ENCODE results near the gene YARS1. TPM values are rescaled to one million over a fixed set of nuclear protein-coding genes. Genes with fewer than 3 reads are reported as not detected.
A peak's percentile ranks its signal among the peaks of the same experiment; 100 is the strongest.

The YARS1 gene
- total RNA-seq, 1 donor from 2014 or later = 160 TPM

GRCh38 chr1:32761253-32761877, 55.8 kb downstream of the YARS1 start:
- Mint-ChIP-seq H3K4me1 (ENCODE audit: low read depth) (peaks cover 51% of the 10 kb centered on the region), H3K4me3 (ENCODE audit: unreplicated experiment) (no peak overlapping the region)
- no peak for DNase-seq (ENCODE audit: low spot score)

GRCh38 chr1:32759997-32760623, 57.0 kb downstream of the YARS1 start:
- Mint-ChIP-seq H3K36me3 (ENCODE audit: low read depth) (no peaks in the 10 kb centered on the region), H3K27me3 (ENCODE audit: low read depth) (no peaks in the 10 kb centered on the region), H3K4me3 (ENCODE audit: unreplicated experiment) (no peak overlapping the region), H3K27ac (ENCODE audit: unreplicated experiment) (peak overlapping the region; percentile 87), H3K4me1 (ENCODE audit: low read depth) (peaks cover 53% of the 10 kb centered on the region), H3K9me3 (ENCODE audit: low read depth) (no peaks in the 10 kb centered on the region)
- no peak for DNase-seq (ENCODE audit: low spot score)
- TF ChIP-seq, protein P1, sequence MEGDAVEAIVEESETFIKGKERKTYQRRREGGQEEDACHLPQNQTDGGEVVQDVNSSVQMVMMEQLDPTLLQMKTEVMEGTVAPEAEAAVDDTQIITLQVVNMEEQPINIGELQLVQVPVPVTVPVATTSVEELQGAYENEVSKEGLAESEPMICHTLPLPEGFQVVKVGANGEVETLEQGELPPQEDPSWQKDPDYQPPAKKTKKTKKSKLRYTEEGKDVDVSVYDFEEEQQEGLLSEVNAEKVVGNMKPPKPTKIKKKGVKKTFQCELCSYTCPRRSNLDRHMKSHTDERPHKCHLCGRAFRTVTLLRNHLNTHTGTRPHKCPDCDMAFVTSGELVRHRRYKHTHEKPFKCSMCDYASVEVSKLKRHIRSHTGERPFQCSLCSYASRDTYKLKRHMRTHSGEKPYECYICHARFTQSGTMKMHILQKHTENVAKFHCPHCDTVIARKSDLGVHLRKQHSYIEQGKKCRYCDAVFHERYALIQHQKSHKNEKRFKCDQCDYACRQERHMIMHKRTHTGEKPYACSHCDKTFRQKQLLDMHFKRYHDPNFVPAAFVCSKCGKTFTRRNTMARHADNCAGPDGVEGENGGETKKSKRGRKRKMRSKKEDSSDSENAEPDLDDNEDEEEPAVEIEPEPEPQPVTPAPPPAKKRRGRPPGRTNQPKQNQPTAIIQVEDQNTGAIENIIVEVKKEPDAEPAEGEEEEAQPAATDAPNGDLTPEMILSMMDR (IDR thresholded peaks at IDR 0.05) = no peak

More at GRCh38 chr1:32761253-32761877, 55.8 kb downstream of the YARS1 start:
- TF ChIP-seq, protein P1 (IDR thresholded peaks at IDR 0.05) = no peak
- Mint-ChIP-seq H3K27ac (ENCODE audit: unreplicated experiment) (peak overlapping the region; percentile 87), H3K36me3 (ENCODE audit: low read depth) (no peaks in the 10 kb centered on the region), H3K9me3 (ENCODE audit: low read depth) (no peaks in the 10 kb centered on the region), H3K27me3 (ENCODE audit: low read depth) (no peaks in the 10 kb centered on the region)

GRCh38 chr1:32759521-32759981, 57.6 kb downstream of the YARS1 start:
- no peaks in the 10 kb centered on the region for H3K27me3 Mint-ChIP-seq (ENCODE audit: low read depth)
- H3K4me1 Mint-ChIP-seq (ENCODE audit: low read depth) = peaks cover 52% of the 10 kb centered on the region
- H3K36me3 Mint-ChIP-seq (ENCODE audit: low read depth) = no peaks in the 10 kb centered on the region
- H3K9me3 Mint-ChIP-seq (ENCODE audit: low read depth) = no peaks in the 10 kb centered on the region
- DNase-seq (ENCODE audit: low spot score) = no peak
- H3K27ac Mint-ChIP-seq (ENCODE audit: unreplicated experiment) = peak overlapping the region; percentile 87
- TF ChIP-seq, protein P1 (IDR thresholded peaks at IDR 0.05) = no peak
- no peak overlapping the region for H3K4me3 Mint-ChIP-seq (ENCODE audit: unreplicated experiment)

DNA sequence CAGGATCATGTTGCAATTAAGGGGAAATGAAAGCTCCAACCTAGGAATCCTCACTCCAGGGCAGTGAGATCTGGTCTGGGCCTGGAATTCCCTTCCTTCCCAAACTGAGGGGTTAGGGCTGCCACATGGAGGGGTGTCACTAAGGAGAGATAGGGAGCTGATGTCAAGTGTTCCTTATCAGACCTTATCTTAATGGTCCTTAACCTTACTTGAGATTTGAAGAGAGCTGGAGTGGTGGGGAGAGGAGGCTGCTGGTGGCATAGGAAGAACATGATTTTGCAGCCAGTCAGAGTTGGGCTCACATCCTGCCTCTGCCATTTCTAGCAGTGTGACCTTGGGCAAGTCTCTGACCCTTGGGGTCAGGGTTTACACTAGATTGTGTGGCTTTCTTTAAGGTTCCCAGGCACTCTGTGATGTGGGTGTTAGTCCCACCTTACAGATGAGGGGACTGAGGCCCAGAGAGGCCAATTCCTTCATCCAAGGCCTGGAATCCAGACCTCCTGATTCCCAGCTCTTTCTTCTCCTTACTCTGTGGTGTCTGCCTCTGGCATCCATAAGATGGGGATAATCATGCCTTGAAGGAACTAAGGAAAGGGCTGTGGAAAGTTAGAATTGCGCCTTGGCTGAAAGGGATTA, 58.2 kb downstream of the YARS1 start:
- Mint-ChIP-seq H3K4me1 (ENCODE audit: low read depth) (peaks cover 56% of the 10 kb centered on the region), H3K27ac (ENCODE audit: unreplicated experiment) (peak overlapping the region; percentile 55), H3K27me3 (ENCODE audit: low read depth) (no peaks in the 10 kb centered on the region), H3K9me3 (ENCODE audit: low read depth) (no peaks in the 10 kb centered on the region), H3K36me3 (ENCODE audit: low read depth) (no peaks in the 10 kb centered on the region), H3K4me3 (ENCODE audit: unreplicated experiment) (no peak overlapping the region)
- TF ChIP-seq, protein P1 (IDR thresholded peaks at IDR 0.05) = no peak
- no peak for DNase-seq (ENCODE audit: low spot score)

DNA sequence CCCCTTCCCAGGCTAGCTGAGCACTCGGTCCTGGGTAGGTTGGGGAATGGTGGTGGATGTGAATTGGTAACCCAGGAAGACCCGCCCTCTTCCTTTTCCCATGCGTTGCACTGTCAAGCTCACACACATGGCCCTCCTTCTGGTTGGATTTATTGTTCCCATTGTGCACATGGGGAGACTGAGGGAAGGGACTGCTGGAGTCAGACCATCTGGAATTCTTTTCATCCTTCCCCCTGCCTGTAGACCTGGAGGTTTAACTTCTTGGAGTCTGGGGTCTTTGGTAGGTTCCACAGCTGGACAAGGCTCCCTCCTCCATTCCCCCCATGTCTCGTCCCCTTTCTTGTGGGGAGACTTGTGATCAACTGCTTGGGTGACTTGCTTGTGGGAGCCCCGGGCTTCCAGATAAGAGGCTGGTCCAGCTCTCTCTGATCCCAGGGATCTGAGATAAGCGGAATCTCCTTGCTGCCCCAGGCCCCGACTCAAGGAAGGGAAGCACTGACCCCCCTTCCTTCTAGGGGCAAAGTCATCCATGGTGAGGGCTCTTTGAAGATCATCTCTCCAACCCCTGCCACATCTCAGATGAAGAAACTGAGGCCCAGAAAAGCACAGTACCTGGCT, 58.9 kb downstream of the YARS1 start:
- DNase-seq (ENCODE audit: low spot score) = no peak
- peaks cover 55% of the 10 kb centered on the region for H3K4me1 Mint-ChIP-seq (ENCODE audit: low read depth)

More for the DNA sequence above, 58.9 kb downstream of the YARS1 start:
- Mint-ChIP-seq H3K4me3 (ENCODE audit: unreplicated experiment) (no peak overlapping the region), H3K27me3 (ENCODE audit: low read depth) (no peaks in the 10 kb centered on the region), H3K9me3 (ENCODE audit: low read depth) (no peaks in the 10 kb centered on the region), H3K36me3 (ENCODE audit: low read depth) (no peaks in the 10 kb centered on the region), H3K27ac (ENCODE audit: unreplicated experiment) (no peak overlapping the region)
- TF ChIP-seq, protein P1 (IDR thresholded peaks at IDR 0.05) = no peak

Data from chondrocyte (in vitro differentiated cells).